Immature natural killer cell (primary cell): ENCODE data around the gene NGFR. TPM values are rescaled to one million over a fixed set of nuclear protein-coding genes. Genes with fewer than 3 reads are reported as not detected.

Experiments used
- DNase-seq, 3 donors: peaks; one replicate each; pipeline ENCODE4 v3.0.0; 2022; ENCODE audit warnings: mixed read lengths in 1 of 3
- H3K27ac Mint-ChIP-seq, 6 donors: one replicate each; pipeline ENCODE4 v1.8.0; 2020; ENCODE audit warnings: mixed read lengths in 6 of 6, mild to moderate bottlenecking in 5 of 6, inconsistent platforms in 4 of 6, moderate library complexity in 3 of 6
- H3K27me3 Mint-ChIP-seq, 3 donors: one replicate each; pipeline ENCODE4 v1.8.0; 2020 to 2021; ENCODE audit warnings: low read depth in 3 of 3, mild to moderate bottlenecking in 3 of 3, mixed read lengths in 3 of 3, moderate library complexity in 3 of 3, inconsistent platforms in 1 of 3
- H3K36me3 Mint-ChIP-seq, 3 donors: one replicate each; pipeline ENCODE4 v1.8.0; 2020; ENCODE audit warnings: mixed read lengths in 3 of 3, inconsistent platforms in 2 of 3, mild to moderate bottlenecking in 2 of 3
- H3K4me1 Mint-ChIP-seq, 2 donors: one replicate each; pipeline ENCODE4 v1.8.0; 2020; ENCODE audit warnings: inconsistent platforms in 2 of 2, mild to moderate bottlenecking in 2 of 2, mixed read lengths in 2 of 2, moderate library complexity in 1 of 2
- H3K4me3 Mint-ChIP-seq, 5 donors: one replicate each; pipeline ENCODE4 v1.8.0; 2020; ENCODE audit warnings: mild to moderate bottlenecking in 5 of 5, mixed read lengths in 5 of 5, inconsistent platforms in 3 of 5, moderate library complexity in 3 of 5
- H3K9me3 Mint-ChIP-seq, 6 donors: one replicate each; pipeline ENCODE4 v1.8.0; 2020; ENCODE audit warnings: mild to moderate bottlenecking in 6 of 6, mixed read lengths in 6 of 6, inconsistent platforms in 4 of 6, moderate library complexity in 3 of 6
- polyA plus RNA-seq, 3 donors: library from polyadenylated mRNA; unstranded; fragments of 300-500 nt; fragmentation: Illumina TruSeq; gene quantifications; one replicate each; pipeline ENCODE4 v1.2.3, GENCODE V29; 2021

Gene NGFR
- polyA plus RNA-seq, 3 donors from 2014 or later: 0.45 TPM; not detected in 2

DNA sequence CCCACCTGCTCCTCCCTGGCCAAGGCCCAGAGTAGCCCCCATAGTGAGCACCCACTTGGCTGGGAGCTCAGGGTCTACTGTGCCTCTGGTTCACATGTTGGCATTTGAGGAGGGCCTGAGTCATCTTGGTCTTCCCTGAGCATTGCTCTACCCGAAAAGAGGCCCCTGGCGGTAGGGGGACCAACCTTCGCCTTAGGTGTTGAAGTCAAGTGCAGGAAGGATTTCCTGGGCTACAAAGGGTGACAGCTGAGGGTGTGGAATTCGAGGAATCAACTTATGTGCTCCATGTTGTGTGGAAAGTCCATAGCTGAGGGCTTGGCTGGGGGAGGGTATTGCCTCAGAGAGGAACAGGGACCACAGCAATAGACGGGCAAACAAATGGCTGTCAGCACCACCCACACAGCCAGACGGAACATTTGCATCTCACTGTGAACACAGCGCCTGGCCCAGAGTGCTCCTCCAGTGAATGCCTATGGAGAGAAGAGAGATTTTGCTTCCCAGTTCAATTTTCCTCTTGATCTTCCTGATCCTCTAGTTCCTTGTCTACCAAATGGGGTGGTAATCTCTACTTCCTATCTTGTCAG lies 35.6 kb upstream of the NGFR start:
- H3K27ac Mint-ChIP-seq: peak overlapping the region in 1 of 6 donors; percentile 31
- H3K27me3 Mint-ChIP-seq: peaks cover 9 to 24% (median 13%) of the 10 kb centered on the region in 3 donors
- DNase-seq: no peak
- H3K9me3 Mint-ChIP-seq: peaks cover 0 to 8% (median 2%) of the 10 kb centered on the region in 6 donors
- H3K4me3 Mint-ChIP-seq: no peak overlapping the region
- H3K4me1 Mint-ChIP-seq: peaks cover 2 to 3% of the 10 kb centered on the region in 2 donors
- H3K36me3 Mint-ChIP-seq: peaks cover 0 to 5% (median 3%) of the 10 kb centered on the region in 3 donors

DNA sequence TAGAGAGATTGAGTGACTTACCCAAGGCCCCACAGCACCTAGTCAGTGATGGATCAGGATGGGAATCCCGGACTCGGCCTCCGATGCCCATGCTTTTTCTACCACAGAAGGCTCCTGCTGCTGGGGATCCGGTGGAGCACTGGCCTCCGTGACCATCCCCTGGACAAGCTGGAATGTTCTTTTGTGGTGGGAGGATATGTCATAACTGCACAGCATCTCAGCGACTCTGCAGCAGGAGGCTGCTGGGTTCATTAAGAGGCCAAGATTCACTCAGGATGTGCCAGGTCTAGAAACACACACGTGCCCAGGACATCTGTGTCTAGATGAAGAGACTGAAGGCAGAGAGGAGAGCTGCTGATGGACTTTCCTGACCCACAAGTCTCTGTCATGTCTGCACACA lies 34.7 kb upstream of the NGFR start:
- peaks cover 0 to 5% (median 3%) of the 10 kb centered on the region in 3 donors for H3K36me3 Mint-ChIP-seq
- peaks cover 9 to 24% (median 13%) of the 10 kb centered on the region in 3 donors for H3K27me3 Mint-ChIP-seq
- H3K4me3 Mint-ChIP-seq: no peak overlapping the region
- H3K4me1 Mint-ChIP-seq: peaks cover 0 to 2% of the 10 kb centered on the region in 2 donors
- DNase-seq: no peak
- H3K27ac Mint-ChIP-seq: no peak overlapping the region
- peaks cover 0 to 8% (median 3%) of the 10 kb centered on the region in 6 donors for H3K9me3 Mint-ChIP-seq

GRCh38 chr17:49461580-49461979 lies 33.5 kb upstream of the NGFR start:
- peaks cover 0 to 5% (median 3%) of the 10 kb centered on the region in 3 donors for H3K36me3 Mint-ChIP-seq
- H3K27ac Mint-ChIP-seq: no peak overlapping the region
- H3K9me3 Mint-ChIP-seq: peaks cover 0 to 8% (median 3%) of the 10 kb centered on the region in 6 donors
- H3K4me3 Mint-ChIP-seq: no peak overlapping the region
- H3K27me3 Mint-ChIP-seq: peaks cover 12 to 26% (median 13%) of the 10 kb centered on the region in 3 donors
- H3K4me1 Mint-ChIP-seq: peaks cover 0 to 2% of the 10 kb centered on the region in 2 donors
- no peak for DNase-seq

DNA sequence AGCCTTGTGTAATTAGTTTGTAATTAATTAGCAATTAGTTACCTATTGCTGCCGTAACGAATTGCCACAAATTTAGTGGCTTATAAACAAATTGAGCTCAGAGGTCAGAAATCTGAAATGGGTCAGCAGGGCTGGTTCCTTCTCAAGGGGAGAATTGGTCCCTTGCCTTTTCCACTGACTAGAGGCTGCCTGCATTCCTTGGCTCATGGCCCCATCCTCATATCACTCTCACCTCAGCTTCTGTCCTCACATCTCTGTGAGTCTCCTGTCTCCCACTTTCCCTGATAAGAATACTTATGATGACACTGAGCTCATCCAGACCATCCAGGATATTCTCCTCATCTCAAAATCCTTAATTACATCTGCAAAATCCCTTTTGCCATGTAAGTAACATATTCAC lies 31.0 kb upstream of the NGFR start:
- Mint-ChIP-seq H3K4me1 (peaks cover 0 to under 1% of the 10 kb centered on the region in 2 donors), H3K27me3 (peaks cover 12 to 32% (median 13%) of the 10 kb centered on the region in 3 donors), H3K36me3 (peaks cover 0 to 8% (median 3%) of the 10 kb centered on the region in 3 donors), H3K4me3 (no peak overlapping the region), H3K9me3 (peaks cover 0 to 8% (median 3%) of the 10 kb centered on the region in 6 donors), H3K27ac (no peak overlapping the region)
- no peak for DNase-seq

DNA sequence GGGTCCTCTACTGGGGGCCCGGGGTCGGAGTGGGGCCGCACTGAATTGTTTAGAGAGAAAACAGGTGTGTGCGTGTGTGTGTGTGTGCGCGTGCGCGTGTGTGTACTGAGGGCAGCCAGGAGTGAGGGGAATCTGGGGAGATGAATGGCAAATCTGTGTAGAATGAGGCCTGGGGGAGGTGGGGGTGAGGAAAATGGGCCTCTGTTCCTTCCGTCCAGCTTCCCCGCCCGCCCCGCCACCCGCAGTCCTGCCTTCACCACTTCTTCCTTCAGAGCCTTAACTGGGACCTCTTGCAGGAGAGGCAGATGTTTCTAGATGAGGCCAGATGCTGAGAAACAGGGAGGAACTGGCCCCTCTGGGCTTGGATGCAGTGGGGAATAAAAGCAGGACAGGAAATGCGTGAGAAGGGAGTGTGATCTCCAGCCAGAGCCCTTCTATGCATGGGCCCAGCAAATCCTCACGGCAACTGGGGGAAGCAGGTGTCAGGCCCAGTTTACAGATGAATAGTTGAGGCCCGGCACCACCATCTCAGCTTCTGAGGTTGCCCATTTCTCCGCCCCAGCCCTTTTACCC lies 29.7 kb upstream of the NGFR start:
- Mint-ChIP-seq H3K36me3 (peaks cover 0 to 8% (median 3%) of the 10 kb centered on the region in 3 donors), H3K27me3 (peaks cover 11 to 36% (median 12%) of the 10 kb centered on the region in 3 donors), H3K27ac (no peak overlapping the region), H3K4me1 (peaks cover 2 to 7% of the 10 kb centered on the region in 2 donors), H3K9me3 (peaks cover 0 to 8% (median 3%) of the 10 kb centered on the region in 6 donors), H3K4me3 (no peak overlapping the region)
- DNase-seq: no peak

DNA sequence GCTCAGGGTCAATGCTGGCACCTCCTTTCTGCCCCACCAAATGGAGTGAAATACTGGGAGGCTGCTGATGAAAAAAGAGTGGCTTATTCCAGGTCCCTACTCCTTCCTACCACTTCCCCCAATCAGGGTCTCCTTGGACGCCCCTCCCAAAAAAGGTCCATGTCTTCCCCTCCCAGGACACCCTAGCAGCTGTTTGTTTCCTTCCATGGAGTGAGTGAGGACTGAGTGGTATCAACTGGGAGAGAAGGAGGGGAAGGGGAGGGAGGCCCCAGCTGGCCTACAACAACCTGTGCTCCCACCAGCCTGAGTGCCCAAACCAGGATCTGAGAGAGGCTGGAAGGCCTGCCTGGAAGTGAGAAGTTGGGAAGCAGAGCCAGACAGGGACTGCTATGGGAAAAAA lies 28.7 kb upstream of the NGFR start:
- peaks cover 4 to 7% of the 10 kb centered on the region in 2 donors for H3K4me1 Mint-ChIP-seq
- no peak overlapping the region for H3K27ac Mint-ChIP-seq
- peaks cover 0 to 8% (median 3%) of the 10 kb centered on the region in 3 donors for H3K36me3 Mint-ChIP-seq
- no peak for DNase-seq
- H3K4me3 Mint-ChIP-seq: no peak overlapping the region
- peaks cover 0 to 8% (median 3%) of the 10 kb centered on the region in 6 donors for H3K9me3 Mint-ChIP-seq
- H3K27me3 Mint-ChIP-seq: peaks cover 11 to 44% (median 17%) of the 10 kb centered on the region in 3 donors

GRCh38 chr17:49467175-49467574 lies 27.9 kb upstream of the NGFR start:
- H3K4me3 Mint-ChIP-seq: no peak overlapping the region
- H3K36me3 Mint-ChIP-seq: peaks cover 0 to 8% (median 3%) of the 10 kb centered on the region in 3 donors
- H3K27ac Mint-ChIP-seq: no peak overlapping the region
- peaks cover 4 to 7% of the 10 kb centered on the region in 2 donors for H3K4me1 Mint-ChIP-seq
- H3K9me3 Mint-ChIP-seq: peaks cover 0 to 8% (median 4%) of the 10 kb centered on the region in 6 donors
- H3K27me3 Mint-ChIP-seq: peaks cover 15 to 45% (median 21%) of the 10 kb centered on the region in 3 donors
- no peak for DNase-seq

DNA sequence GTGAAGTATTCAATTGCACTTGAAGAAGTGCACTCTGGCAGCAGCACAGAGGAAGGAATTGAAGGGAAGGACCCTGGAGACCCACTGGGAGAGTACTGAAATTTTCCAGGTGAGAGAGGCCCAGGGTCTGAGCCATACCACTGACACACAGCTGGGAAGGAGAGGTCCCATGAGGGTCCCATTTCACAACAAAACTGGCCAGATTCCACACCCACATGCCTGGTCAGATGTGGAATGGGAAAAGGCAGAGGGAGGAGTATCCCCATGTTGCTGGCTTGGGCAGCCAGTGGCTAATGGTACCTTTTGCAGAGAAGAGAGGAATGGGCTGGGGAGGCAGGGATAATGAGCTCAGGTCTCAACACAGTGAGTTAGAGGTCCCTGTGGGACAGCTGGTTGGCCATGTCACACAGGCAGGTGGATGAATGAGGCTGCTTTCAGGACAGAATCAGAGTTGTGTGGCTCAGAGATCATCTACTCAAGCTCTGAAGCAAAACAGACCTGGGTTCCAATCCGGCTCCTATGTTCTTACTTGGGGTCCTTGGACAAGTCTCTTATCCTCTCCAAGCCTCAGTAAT lies 26.2 kb upstream of the NGFR start:
- H3K27me3 Mint-ChIP-seq: peaks cover 15 to 41% (median 17%) of the 10 kb centered on the region in 3 donors
- H3K4me3 Mint-ChIP-seq: no peak overlapping the region
- no peak for DNase-seq
- H3K36me3 Mint-ChIP-seq: peaks cover 0 to 2% (median 0%) of the 10 kb centered on the region in 3 donors
- H3K27ac Mint-ChIP-seq: peak overlapping the region in 1 of 6 donors; percentile 55
- H3K9me3 Mint-ChIP-seq: peaks cover 0 to 6% (median 2%) of the 10 kb centered on the region in 6 donors
- peaks cover 4 to 7% of the 10 kb centered on the region in 2 donors for H3K4me1 Mint-ChIP-seq

DNA sequence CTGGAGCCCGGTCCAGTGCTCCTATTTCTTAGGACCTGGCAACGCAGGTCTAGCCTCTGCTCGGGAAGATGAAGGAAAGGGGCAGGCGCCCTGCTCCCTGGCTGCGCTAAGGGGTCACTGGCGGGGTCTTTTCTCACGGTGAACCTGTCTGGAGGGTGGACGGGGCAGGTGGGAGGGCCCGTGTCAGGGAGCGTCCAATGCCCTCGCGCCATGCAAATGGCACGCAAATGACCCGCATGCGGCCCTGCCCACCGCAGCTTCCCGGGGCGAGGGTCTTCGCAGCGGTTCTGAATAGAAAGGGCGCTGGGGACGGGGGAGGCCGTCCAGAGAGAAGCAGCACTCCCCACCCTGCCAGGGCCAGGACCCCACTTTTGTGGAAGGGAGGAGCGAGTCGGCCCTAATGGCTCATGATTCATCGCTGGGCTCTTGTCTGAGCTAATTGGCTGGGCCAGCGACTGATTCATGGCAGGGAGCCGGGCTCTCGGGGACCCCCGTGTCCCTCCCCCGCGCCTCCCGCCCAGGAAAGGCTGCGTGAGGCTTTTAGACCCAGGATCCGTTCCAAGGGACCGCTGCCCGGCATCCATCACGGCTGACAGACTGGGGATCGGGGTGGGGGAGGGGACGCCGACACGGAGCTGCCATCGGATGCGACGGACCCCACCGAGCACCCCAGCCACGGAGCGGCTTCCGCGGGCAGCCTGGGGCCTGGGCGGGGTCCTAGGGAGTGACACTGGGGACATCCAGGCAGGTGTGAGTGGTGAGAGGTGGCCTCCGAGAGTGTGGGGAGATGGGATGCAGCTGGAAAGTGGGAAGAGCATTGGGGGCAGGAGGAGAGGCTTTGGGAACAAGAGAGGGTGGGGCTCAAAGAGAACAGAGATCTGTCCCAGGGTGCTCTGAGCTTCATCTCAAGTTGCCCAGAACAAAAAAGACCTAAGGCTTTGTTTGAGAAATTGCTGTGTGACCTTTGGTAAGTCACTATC lies 25.0 kb upstream of the NGFR start:
- Mint-ChIP-seq H3K27ac (peak overlapping the region in 1 of 6 donors; percentile 40), H3K36me3 (peaks cover 0 to 2% (median 0%) of the 10 kb centered on the region in 3 donors), H3K9me3 (peaks cover 0 to 4% (median 0%) of the 10 kb centered on the region in 6 donors), H3K4me1 (peaks cover 4 to 7% of the 10 kb centered on the region in 2 donors), H3K27me3 (peaks cover 14 to 43% (median 15%) of the 10 kb centered on the region in 3 donors), H3K4me3 (peak overlapping the region in 1 of 5 donors; percentile 30)
- DNase-seq: no peak

- DNase-seq: no peak
- Mint-ChIP-seq H3K36me3 (peaks cover 0 to 2% (median 0%) of the 10 kb centered on the region in 3 donors), H3K27ac (no peak overlapping the region), H3K27me3 (peaks cover 13 to 41% (median 16%) of the 10 kb centered on the region in 3 donors), H3K4me1 (peaks cover 4 to 7% of the 10 kb centered on the region in 2 donors), H3K4me3 (peak overlapping the region in 1 of 5 donors; percentile 41), H3K9me3 (peaks cover 0 to 4% (median 0%) of the 10 kb centered on the region in 6 donors)
Measured at GRCh38 chr17:49471089-49471683, 23.9 kb upstream of the NGFR start.

DNA sequence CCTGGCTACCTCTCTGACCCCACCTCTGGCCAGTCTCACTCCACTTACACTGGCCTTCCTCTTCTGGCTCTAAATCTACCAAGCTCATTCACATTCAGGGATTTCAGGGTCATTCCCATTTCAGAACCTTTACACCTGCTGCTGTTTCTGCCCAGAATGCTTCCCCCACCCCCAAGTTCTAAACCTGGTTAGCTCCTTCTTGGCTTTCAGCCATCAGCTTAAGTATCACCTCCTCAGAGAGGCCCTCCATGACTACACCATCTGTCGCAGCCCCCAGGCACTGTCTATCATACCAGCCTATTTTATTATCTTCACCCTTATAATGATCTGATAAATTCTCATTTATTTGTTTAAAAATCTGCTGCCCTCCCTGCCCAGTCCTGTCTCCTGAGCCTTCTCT lies 23.3 kb upstream of the NGFR start:
- DNase-seq: no peak
- Mint-ChIP-seq H3K36me3 (peaks cover 0 to 2% (median 0%) of the 10 kb centered on the region in 3 donors), H3K4me3 (peak overlapping the region in 1 of 5 donors; percentile 41), H3K27ac (no peak overlapping the region), H3K9me3 (peaks cover 0 to 4% (median 0%) of the 10 kb centered on the region in 6 donors), H3K27me3 (peaks cover 12 to 42% (median 16%) of the 10 kb centered on the region in 3 donors), H3K4me1 (peaks cover 4 to 7% of the 10 kb centered on the region in 2 donors)

- H3K27ac Mint-ChIP-seq: no peak overlapping the region
- H3K36me3 Mint-ChIP-seq: peaks cover 0 to 6% (median 0%) of the 10 kb centered on the region in 3 donors
- DNase-seq: no peak
- H3K4me1 Mint-ChIP-seq: peaks cover 4 to 13% of the 10 kb centered on the region in 2 donors
- H3K27me3 Mint-ChIP-seq: peaks cover 11 to 39% (median 17%) of the 10 kb centered on the region in 3 donors
- no peak overlapping the region for H3K4me3 Mint-ChIP-seq
- H3K9me3 Mint-ChIP-seq: peaks cover 0 to 6% (median 0%) of the 10 kb centered on the region in 6 donors
Measured at GRCh38 chr17:49472527-49472926, 22.6 kb upstream of the NGFR start.
